ENCODE results near the gene PDCD11.

Gene PDCD11

GRCh38 chr10:103442031-103442461 lies 45.6 kb downstream of the PDCD11 start:
- peak; percentile 86 for DNase-seq (ENCODE audit: low read depth)
- H3K4me3 ChIP-seq (ENCODE audit: control insufficient read depth, low read depth, low read length), result no peak overlapping the region
- no peak for TF ChIP-seq CTCF (conservative IDR thresholded peaks at IDR 0.05; ENCODE audit: control insufficient read depth, insufficient read depth, low read depth, low read length)

GRCh38 chr10:103443475-103444185 lies 47.2 kb downstream of the PDCD11 start:
- H3K4me3 ChIP-seq (ENCODE audit: control insufficient read depth, low read depth, low read length), result no peak overlapping the region
- no peak for TF ChIP-seq CTCF (conservative IDR thresholded peaks at IDR 0.05; ENCODE audit: control insufficient read depth, insufficient read depth, low read depth, low read length)
- no peak for DNase-seq (ENCODE audit: low read depth)

GRCh38 chr10:103444478-103444877 lies 48.1 kb downstream of the PDCD11 start:
- TF ChIP-seq CTCF (conservative IDR thresholded peaks at IDR 0.05; ENCODE audit: control insufficient read depth, insufficient read depth, low read depth, low read length), result no peak
- DNase-seq (ENCODE audit: low read depth), result no peak
- H3K4me3 ChIP-seq (ENCODE audit: control insufficient read depth, low read depth, low read length), result no peak overlapping the region

GRCh38 chr10:103445366-103445765 lies 48.9 kb downstream of the PDCD11 start:
- H3K4me3 ChIP-seq (ENCODE audit: control insufficient read depth, low read depth, low read length), result no peak overlapping the region
- TF ChIP-seq CTCF (conservative IDR thresholded peaks at IDR 0.05; ENCODE audit: control insufficient read depth, insufficient read depth, low read depth, low read length), result no peak
- no peak for DNase-seq (ENCODE audit: low read depth)

GRCh38 chr10:103445767-103446567 lies 49.5 kb downstream of the PDCD11 start:
- no peak for TF ChIP-seq CTCF (conservative IDR thresholded peaks at IDR 0.05; ENCODE audit: control insufficient read depth, insufficient read depth, low read depth, low read length)
- DNase-seq (ENCODE audit: low read depth), result peak; percentile 99
- H3K4me3 ChIP-seq (ENCODE audit: control insufficient read depth, low read depth, low read length), result no peak overlapping the region

- H3K4me3 ChIP-seq (ENCODE audit: control insufficient read depth, low read depth, low read length), result no peak overlapping the region
- no peak for TF ChIP-seq CTCF (conservative IDR thresholded peaks at IDR 0.05; ENCODE audit: control insufficient read depth, insufficient read depth, low read depth, low read length)
- no peak for DNase-seq (ENCODE audit: low read depth)
Measured at GRCh38 chr10:103447187-103447586, 50.8 kb downstream of the PDCD11 start.
